Effector CD4-positive, alpha-beta T cell (primary cell): ENCODE results near the gene SEC24A.
A peak's percentile ranks its signal among the peaks of the same experiment; 100 is the strongest.
"Not testable (repeated sequence)": the region's sequence is repeated elsewhere in the genome, so short reads cannot be mapped to it uniquely, and the experiment has no call there.

Experiments used
- DNase-seq: peaks from one replicate; pipeline ENCODE4 v3.0.0-alpha.2; 2020

SEC24A gene

DNA sequence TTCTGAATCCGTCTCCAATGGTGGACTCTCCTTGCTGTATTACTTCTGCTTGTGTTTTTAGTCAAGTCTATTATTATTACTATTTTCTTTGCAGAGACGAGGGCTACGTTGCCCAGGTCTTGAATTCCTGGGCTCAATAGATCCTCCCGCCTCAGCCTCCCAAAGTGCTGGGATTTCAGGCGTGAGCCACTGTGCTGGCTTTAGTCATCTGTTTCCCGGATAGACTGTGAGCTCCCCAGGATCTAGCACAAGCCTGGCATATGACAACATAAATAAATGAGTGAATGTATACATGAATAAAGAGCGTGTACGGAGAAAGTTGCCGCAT lies 109.6 kb downstream of the SEC24A start:
- DNase-seq: no peak

DNA sequence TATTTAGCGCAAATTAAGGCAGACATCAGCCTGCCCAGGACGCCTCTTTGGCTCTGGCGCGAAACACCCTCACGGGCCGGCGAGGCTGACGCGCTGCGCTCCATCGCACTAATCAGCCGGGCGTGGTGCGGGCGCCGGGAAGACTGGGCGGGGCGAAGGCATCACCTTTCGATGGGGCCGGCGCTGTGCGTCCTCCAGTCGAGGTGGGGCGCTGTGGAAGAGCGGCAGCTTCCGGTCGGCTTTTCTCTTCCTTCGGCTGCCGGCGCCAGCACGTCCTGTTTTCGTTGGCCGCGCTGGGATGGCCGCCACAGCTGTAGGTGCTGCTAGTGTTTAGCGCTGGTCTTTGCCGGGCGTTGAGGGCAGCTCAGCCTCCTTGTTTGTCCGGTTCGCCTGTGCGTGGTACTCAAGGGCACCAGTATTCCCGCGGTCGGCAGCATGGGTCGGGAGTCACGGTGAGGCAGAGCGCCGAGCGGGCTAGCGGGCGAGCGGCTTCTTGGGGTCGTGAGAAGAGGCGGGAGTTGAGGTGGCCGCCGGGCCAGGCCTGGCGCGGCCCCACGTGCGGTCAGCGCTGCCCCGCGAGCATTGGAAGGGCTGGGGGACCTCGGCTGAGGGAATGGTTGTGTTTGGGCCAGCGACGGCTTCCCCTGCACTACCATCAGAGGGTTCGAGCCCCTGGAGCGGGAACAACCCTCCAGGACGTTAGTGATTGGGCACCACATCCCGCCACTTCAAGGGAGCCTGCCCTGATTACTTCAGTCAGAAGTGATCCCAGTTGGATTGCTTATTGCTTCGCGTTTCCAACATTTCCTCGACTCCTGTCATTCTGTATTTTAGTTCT lies 110.1 kb downstream of the SEC24A start, which contains the start of gene DDX46:
TSS of gene DDX46 (plus strand) at position 276 of the 838 bp plus-strand sequence. CDS start at position 436, 160 bp downstream.
- DNase-seq: peak; percentile 91

DNA sequence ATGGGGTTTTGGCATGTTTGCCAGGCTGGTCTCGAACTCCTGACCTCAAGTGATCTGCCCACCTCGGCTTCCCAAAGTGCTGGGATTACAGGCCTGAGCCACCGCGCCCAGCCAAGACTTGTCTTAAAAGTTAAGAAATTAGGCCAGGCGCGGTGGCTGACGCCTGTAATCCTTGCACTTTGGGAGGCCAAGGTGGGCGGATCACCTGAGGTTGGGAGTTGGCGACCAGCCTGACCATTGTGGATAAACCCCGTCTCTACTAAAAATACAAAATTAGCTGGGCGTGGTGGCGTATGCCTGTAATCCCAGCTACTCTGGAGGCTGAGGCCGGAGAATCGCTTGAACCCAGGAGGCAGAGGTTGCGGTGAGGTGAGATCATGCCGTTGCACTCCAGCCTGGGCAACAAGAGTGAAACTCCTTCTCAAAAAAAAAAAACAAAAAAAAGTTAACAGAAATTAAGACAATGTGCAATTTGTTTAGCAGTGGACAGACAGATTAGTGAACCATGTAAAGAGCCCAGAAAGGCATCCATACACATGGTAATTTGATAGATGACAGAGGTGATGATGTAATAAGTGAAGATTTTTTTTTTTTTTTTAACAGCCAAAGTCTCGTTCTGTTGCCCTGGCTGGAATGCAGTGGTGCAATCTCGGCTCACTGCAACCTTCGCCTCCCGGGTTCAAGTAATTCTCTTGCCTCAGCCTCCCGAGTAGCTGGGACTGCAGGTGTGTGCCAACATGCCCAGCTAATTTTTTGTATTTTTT lies 119.1 kb downstream of the SEC24A start:
- not testable (repeated sequence) for DNase-seq

DNA sequence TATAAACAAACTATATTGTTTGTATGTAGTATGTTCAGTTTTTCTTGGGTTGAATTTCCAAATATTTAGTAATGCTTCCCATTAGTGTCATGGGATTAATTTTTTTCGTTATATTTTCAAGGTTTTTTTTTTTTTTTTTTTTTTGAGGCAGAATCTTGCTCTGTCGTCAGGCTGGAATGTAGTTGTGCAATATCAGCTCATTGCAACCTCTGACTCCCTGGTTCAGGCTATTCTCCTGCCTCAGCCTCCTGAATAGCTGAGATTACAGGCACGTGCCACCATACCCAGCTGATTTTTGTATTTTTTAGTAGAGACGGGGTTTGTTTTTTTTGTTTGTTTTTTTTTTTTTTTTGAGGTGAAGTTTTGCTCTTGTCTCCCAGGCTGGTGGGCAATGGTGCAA lies 120.6 kb downstream of the SEC24A start:
- DNase-seq: no peak

DNA sequence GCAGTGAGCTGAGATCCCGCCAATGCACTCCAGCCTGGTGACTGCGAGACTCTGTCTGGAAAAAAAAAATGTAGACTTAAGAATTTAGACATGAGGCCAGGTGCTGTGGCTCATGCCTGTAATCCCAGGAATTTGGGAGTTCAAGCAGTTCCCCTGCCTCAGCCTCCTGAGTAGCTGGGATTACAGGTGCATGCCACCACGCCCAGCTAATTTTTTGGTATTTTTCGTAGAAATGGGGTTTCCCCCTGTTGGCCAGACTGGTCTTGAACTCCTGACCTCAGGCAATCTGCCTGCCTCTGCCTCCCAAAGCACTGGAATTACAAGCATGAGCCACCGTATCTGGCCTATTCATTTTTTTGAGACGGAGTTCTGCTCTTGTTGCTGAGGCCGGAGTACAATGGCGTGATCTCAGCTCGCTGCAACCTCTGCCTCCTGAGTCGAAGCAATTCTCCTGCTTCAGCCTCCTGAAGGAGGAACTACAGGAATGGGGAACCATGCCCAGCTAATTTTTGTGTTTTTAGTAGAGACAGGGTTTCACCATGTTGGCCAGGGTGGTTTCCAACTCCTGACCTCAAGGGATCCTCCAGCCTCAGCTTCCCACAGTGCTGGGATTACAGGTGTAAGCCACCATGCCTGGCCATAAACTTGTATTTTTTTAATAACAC lies 124.0 kb downstream of the SEC24A start:
- no peak for DNase-seq

DNA sequence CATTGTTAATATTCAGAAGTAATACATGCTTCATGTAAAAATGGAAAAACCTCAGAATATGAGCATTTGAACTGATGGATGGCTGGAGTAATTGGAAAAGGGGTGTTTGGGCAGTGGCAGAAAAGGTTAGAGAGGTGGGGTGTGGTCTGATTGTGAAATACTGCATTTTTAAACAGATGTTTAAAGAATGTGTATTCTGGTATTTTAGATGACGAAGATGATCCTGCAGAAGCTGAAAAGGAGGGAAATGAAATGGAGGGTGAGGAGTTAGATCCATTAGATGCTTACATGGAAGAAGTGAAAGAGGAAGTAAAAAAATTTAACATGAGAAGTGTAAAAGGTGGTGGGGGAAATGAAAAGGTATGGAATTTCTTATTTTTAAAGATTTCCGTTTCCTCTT lies 128.8 kb downstream of the SEC24A start:
- DNase-seq: no peak
